NCI-H2227 (cell line): ENCODE data around the gene AP2A2.

ENCODE experiments used
- DNase-seq: peaks from one replicate; lab custom pipeline; 2025; ENCODE audit not compliant: unreplicated experiment; lab: John Stamatoyannopoulos, UW

Gene AP2A2

DNA sequence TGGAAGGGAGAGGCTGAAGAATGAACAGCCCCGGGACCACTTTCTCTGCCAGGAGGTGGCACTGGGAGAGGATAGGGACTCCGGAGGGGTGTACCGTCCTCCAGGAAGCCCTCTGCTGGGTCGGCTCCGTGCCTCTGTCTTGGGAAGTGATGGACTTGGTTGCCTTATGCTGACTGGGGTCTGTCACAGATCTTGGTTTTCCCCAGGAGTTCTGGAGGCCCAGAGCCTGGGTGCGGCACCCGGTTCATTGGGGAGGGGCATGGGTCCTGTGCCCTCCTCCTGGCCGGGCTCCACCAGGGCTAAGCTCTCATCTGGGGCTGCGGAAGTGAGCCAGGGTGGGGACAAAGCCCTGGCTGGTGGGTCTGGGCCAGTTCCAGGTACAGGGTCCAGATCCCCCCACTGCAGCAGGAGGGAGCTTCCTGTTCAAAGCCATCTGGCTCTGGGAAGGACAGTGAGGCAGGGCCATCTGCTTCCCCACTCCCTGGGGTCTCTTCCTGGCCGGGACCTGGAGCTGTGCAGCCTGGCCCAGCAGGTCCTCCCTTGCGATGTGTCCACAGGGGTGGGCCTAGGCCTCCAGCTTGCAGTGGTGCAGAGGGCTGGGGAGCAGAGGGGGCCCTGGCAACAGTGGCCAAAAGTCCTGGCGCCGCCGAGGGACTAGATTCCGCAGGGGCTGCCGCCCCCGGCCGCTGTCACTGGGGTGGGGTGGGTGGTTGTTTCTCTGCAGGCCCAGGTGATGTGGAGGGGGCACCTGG, 1.1 kb upstream of the AP2A2 start:
- no peak for DNase-seq

DNA sequence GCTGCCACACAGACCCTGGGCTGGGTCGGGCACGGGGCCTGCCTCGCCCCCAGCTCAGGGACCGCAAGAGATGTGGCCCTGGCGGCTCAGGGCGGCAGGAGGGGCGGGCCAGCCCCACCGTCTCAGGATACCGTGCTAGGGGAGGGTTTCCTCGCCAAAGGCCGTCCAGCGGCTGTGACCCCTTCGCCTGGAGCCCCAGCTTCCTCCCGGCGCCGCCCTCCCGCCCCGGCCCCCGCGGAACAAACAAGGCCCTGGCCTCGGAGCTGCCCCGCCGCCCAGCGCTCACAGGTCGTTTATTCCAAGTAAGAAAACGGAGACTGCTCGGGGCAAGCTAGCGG, 543 bp upstream of the AP2A2 start:
- DNase-seq: no peak

DNA sequence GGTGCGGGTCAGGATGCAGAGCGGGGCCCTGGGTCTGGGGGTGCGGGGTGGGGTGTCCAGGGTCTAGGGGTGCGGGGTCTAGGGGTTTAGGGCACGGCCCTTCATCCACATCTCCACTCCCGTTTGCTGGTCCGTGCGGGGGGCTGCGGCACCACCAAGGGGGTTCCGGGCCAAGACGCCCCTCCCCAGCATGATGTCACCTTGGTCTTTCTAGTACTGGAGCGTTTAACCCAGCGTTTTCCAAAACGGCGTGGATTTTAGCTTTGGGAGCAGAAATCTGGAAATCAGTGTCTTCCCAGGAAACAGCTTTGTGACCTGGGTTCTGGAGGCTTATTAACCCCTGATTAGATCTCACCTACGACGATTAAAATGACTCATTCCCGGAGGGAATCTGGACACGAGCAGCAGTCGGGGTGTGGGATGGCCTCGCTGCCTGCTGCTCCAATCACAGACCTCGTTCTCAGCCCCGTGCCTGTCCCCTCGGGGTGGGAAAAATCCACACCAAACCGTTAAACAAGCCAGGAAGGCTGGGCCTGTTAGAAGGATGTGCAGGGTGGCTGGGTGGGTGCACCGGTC, 759 bp downstream of the AP2A2 start:
- peak; percentile 78 for DNase-seq

DNA sequence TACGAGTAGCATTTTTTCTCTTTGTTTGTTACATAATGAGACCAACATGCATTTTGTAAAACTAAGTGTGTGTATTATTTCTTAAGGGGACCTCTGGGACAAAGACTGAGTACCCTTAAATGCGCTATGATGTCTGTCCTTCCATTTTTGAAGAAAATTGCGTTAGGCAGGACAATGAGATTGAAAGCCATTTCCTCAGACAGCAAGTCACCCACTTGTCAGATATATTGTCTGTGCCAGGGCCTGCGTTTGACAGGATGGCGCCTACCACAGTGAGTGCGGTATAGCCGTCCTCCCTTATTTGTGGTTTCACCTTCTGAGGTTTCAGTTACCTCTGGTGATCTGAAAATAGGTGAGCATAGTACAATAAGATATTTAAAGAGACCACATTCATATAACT, 2.2 kb downstream of the AP2A2 start:
- DNase-seq: no peak

DNA sequence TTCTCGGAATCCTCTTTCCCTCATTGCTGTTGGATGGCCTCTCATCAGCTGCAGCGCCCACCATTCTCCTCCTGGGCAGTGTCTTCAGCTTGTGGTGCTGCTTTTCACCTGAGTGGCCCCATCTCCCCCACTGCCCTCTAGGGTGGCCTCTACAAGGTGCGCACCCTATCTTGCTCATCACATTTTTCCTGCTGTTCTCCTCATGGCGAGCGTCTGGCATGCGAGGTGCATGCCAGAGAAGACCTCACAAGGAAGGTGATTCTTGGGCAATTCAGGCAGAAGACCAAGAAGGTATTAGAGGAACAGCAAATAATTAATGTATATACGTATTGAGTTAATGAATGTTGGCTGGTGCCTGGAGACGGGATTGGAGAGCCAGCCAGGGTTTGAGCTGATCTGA, 3.1 kb downstream of the AP2A2 start:
- no peak for DNase-seq

DNA sequence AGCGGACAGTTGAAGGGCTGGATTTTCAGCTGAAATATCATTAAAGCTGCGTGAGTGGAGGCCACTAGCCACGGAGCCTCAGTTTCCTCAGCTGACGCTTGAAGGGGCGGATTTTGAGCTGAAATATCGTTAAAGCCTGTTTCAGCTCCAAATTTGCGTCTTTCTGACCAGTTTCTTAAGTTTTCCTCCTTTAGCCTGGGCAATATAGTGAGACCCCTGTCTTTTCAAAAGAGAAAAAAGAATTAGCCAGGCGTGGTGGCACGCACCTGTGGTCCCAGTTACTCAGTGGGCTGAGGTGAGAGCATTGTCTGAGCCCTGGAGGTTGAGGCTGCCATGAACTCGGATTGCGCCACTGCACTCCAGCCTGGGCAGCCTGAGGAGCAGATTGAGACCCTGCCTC, 3.7 kb downstream of the AP2A2 start:
- DNase-seq: no peak

DNA sequence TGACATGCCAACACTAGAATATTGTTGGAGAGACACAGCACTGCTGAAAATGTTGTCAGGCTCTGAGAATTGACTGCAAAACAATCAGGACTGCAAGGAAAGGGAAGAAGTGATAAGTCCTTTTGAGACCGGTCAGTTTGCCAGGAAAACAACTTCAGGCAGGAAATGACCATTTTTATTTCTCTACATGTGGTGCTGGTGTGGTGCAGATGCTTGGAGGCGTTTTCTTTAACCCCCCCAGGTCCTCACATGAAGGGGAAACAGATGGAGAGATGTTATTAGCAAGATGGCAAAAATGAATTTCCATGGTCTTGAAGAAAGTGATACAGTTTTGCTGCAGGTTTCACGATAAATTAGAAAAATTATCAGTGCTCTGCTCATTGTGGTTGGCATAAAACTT, 5.7 kb downstream of the AP2A2 start:
- DNase-seq: no peak

DNA sequence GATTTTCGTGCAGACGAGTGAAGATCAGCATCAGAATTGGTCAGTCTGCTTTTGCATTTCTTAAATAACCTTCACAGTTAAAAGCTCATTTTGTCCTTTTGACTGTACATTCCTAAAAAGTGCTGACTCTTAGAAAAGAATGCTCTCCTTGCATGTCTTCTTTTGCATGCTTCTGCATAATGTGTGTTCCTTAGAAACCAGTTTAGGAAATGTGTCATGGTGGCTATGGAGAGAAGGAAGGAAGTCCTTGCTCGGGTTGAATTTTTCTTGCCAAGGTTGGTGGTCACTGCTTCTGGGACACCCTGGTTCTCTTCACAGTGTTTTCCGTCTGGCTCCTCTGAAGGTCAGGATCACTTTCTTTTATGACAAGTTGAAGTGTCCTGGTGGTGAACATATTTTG, 6.8 kb downstream of the AP2A2 start:
- DNase-seq: no peak

DNA sequence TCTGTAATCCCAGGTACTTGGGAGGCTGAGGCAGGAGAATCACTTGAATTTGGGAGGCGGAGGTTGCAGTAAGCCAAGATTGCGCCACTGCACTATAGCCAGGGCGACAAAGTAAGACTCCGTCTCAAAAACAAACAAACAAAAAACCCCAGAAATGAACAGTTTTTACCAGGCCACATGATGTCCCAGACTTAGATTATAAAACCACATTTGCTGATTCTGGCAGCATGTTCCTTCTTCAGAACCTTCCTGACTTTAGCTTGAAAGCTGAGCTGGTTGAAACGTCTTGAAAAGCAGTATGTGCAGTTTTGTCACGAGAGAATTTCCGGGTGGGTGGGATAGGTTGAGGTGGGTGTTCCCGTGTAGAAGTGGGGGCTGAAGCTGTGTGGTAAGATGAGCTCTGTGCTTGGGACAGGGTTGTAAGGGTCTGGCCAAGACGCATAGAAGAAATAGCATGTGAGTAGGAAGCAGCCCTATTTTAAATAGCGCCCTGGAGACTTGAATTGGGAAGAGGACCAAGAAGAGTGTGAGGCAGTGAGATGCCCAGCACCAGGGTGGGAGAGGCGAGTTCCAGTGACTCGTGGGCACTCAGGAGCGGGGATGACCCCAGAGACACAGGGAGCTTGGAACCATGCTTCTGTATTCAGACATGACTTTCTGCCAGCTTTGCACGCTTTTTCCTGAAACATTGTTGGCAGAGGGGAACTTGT, 7.6 kb downstream of the AP2A2 start:
- DNase-seq: no peak

DNA sequence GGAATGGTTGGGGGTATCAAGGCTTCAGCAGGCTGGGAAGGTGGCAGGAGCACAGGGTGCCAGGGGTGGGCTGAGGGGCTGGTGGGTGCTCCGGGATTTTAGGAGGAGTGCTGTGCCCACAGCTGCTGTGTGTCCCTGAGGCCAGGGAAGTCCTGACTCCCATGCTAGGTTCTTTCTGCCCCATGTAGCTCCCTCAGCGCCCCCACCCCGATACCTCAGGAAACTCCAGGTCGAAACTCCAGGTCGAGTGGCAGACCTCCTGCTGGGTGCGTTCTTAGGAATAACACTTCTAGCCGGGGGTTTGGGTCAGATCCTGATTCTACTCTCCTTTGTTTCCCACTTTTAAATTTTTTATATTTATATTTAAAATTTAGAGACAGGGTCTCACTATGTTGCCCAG, 8.3 kb downstream of the AP2A2 start:
- DNase-seq: no peak

DNA sequence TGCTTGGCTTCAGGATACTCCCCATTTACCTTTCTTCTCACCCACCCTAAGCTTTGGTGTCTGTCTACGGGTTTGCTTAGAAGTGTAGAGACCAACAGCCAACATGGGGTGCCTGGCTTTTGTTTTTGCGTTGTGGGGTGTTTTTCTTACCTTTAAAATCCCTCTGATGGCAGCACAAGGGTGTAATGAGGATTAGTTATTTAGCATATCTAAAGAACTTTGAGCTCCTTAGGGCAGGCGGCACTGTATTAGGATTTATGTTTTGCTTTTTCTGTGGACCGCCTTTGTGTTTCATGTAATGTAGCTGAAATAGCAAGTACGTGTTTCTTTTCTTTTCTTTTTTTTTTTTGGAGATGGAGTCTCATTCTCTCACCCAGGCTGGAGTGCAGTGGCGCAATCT, 8.9 kb downstream of the AP2A2 start:
- DNase-seq: no peak

DNA sequence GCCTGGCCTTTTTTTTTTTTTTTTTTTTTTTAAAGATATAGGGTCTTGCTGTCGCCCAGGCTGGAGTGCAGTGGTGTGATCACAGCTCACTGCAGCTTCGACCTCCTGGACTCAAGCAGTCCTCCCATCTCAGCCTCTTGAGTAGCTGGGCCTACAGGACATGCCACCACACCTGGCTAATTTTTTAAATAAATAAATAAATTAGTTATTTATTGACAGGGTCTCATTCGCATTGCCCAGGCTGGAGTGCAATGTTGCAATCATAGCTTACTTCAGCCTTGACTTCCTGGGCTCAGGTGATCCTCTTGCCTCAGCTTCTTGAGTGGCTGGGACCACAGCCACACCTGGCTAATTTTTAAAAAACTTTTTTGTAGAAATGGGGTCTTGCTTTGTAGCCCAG, 10.5 kb downstream of the AP2A2 start:
- DNase-seq: no peak

DNA sequence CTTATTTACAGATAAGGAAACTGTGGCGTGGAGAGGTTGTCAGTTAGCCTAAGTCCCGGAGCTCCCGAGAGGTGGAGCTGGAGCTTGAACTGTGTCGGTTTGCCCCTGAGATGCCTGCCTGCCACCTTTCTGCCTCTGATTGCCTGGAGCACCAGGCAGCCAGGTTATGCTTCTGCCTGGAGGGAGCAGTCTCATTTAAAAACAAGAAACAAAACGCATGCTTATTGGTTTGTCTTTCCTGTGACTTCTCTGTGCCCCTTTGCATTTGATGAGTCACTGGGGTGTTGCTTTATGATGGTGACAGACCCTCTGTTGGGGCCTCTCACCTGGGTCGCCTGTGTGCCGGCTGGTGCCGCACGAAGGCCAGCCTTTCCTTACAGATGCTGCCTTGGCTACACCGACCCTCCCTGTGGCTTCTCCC, 12.2 kb downstream of the AP2A2 start:
- DNase-seq: no peak

DNA sequence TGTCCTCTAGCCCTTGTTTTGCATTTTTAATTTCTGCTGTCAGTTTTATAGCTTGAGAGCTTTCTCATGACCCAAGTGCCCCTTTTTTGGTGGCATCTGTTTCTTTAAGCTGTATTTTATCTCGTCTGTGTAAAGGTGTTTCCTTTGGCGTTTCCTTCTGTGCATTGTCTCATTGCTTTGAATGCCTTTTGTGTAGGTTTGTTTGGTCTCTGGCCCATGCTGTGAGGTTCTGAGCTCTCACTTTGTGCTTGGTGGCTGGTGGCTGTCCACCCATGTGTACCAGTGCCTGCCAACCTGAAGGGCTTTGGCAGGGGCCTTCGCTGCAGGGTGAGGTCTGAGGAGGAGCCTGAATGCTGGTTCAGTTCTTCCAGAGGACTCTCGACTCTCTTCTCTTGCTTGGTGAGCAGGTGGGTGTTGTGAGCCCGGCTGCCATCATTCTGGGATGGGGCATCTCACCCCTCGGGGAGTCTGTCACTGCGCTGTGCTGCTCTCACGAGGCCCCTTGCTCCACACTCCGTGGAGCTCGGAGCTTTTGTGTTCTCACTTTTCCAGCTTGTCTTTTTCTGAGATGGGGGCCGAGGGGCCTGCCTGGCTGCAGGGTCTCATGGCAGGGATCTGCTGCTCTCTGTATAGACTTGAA, 14.9 kb downstream of the AP2A2 start:
- no peak for DNase-seq

DNA sequence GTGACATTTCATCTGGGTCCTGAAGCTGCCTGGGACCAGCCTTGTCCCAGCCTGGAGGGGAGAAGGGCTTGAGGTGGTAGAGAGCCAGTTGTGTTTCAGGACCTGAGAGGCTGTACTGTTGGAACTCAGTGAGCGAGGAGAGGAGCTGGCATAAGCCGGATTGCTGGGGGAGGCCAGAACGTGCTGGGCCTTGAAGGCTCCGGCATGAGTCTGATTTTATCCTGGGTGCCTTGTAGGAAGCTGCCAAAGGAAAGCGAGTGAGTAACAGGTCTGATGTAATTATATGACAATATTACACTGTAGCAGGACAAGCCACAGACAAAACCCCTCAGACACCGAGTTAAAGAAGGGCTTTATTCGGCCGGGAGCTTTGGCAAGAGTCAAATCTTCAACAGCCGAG, 17.2 kb downstream of the AP2A2 start:
- DNase-seq: no peak

DNA sequence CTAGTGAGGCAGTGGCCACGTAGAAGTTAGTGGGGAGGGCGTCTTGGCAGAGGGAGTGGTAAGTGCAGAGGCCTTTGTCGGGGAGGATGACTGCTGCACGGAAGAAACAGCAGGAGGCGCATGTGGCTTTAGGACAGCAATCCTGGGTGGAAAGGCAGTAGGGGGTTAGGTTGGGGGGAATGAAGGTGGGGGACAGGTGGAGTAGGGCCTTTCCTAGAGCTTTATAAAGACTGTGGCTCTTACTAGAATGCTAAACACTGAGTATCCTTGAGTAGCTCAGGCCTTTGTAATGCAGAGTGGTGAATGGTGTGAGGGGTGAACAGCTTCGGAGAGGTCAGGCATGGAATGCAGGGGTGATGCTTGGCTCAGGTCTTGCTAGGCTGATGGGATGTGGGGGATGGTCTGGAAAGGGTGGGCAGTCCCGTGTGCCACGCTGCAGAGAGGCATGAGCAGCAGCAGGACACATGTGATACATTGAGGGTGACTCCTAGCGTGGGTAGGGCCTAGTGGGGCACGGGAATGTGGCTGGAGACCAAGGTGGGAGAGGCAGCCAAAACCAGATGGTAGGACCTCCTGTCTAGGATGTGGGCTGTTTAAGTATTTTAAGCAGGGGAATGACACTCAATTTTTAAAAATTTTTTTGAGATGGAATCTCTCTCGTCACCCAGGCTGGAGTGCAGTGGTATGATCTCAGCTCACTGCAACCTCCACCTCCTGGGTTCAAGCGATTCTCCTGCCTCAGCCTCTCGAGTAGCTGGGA, 19.2 kb downstream of the AP2A2 start:
- DNase-seq: no peak

DNA sequence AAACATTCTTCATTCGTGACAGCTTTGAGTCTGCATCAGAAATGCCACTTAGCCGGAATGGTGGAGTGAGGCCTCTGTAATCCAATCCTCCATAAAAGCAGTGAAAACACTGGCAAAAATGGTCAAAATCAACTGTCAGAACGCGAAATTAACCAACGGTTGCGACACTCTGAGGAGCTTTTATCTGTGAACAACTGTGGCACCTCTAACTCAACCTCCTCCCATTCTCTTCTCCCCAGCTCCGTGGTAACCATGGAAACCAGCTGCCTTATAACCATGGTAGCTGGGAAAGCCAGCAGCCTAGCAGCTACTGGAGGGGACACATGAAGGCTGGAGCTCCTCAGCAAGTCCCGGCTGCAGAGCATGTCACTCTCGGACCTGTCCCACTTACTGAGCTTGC, 20.3 kb downstream of the AP2A2 start:
- DNase-seq: peak; percentile 93

DNA sequence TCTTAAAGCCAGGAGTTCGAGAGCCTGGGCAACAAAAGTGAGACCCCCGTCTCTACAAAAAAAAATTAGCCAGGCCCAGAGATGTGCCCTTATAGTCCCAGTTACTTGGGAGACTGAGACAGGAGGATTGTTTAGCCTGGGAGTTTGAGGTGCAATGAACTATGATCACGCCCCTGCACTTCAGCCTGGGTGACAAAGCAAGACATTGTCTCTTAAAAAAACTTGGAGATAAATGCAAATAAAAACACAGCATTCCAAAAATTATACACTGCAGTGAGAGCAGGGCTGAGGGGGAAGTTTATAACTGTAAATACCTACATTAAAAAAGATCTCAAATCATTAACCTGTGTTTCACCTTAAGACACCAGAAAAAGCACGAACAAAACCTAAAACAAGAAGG, 22.1 kb downstream of the AP2A2 start:
- no peak for DNase-seq

DNA sequence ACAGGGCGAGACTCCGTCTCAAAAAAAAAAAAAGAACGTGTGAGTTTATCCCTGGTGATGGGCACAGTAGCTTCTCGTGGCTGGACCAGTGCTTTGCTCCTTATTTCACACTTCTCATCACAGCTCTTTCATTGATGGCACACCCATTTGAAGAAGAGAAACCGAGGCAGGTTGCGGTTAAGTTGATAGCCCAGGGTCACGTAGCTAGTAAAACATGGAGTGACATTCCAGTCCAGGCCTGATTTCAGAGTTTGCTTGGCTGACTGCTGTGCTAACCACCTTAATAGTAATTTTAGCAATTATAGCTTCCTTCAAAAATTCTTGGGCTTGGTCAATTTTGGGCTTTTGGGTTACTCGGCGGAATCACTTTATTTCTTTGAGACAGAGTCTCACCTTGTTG, 25.8 kb downstream of the AP2A2 start:
- no peak for DNase-seq

DNA sequence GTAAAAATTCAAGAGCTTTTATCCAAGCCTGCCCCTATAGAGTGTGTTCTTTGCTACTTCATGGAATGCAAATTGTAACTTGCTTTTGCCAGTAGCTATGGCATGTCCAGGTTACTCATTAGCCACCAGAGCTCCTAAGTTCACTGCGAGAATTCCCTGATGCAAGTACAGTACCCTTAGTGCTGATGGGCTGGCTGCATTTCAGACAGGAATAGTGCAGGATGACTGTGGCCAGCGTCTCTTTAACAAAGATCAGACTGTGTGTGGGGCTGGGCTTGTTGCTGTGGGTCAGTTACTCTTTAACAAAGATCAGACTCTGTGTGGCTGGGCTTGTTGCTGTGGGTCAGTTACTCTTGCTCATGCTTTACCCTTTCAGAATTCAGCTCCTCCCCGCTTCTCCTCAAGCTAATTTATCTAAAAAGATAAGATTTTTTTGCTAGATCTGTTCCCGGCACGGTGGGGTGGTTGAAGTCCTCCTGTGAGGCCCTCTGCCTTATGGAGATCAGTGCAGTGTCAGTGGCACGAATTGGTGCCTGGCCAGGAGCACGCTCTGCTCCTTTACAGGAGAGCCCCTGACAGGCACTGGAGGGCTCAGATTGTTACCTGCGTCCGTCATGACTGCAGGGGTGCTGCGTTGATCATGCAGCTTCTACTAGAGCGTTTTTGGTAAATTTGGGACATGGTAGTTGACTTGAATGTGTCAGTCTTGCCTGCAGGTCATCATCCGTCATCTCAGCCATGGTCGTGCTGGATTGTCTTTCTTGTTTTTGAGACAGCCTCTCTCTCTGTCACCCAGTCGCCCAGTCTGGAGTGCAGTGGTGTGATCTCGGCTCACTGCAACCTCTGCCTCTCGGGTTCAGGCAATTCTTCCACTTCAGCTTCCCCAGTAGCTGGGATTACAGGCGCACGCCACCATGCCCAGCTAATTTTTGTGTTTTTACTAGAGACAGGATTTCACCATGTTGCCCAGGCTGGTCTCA, 27.0 kb downstream of the AP2A2 start:
- DNase-seq: no peak
